Ascending aorta (tissue), 2 donors: ENCODE data around the gene MC2R. TPM values are rescaled to one million over a fixed set of nuclear protein-coding genes. Genes with fewer than 3 reads are reported as not detected.

Experiments used
- DNase-seq, 2 donors: peaks; one replicate each; pipeline ENCODE4 v3.0.0-alpha.2; 2019; ENCODE audit warnings: low spot score in 2 of 2
- H3K27ac ChIP-seq, 2 donors: fragments of 200-600 bp; sonication (generic); one replicate each; pipeline ENCODE4 v1.5.1; 2016 to 2017; ENCODE audit warnings: mild to moderate bottlenecking in 1 of 2
- H3K27me3 ChIP-seq: fragments of 200-600 bp; sonication (generic); one replicate; pipeline ENCODE4 v1.5.1; 2017
- H3K36me3 ChIP-seq, 2 donors: fragments of 200-600 bp; sonication (generic); one replicate each; pipeline ENCODE4 v1.5.1; 2016
- H3K4me1 ChIP-seq, 2 donors: fragments of 200-600 bp; sonication (generic); one replicate each; pipeline ENCODE4 v1.5.1; 2016 to 2017; ENCODE audit warnings: mild to moderate bottlenecking in 1 of 2
- H3K4me3 ChIP-seq, 2 donors: fragments of 200-600 bp; sonication (generic); one replicate each; pipeline ENCODE4 v1.5.1; 2016 to 2017; ENCODE audit warnings: mild to moderate bottlenecking in 1 of 2
- H3K9me3 ChIP-seq, 2 donors: fragments of 200-600 bp; sonication (generic); one replicate each; pipeline ENCODE4 v1.5.1; 2016
- intact Hi-C: fragments of 100-400 bp; cut with DNase I; formaldehyde crosslinking; loops from one replicate; pipeline ENCODE4 v1.15.1; 2023
- total RNA-seq: library from RNA; depleted of rRNA; stranded (reverse); fragments of >200 nt; gene quantifications from one replicate; pipeline ENCODE4 v1.1.0, GENCODE V29; 2016
- TF ChIP-seq, protein P1 (sequence below), 3 experiments: fragments of 200-600 bp in 2 of 3; fragments of 450-650 bp in 1 of 3; sonication (generic) in 2 of 3; IDR thresholded peaks; one replicate each; pipeline ENCODE4 v1.5.1; 2016 to 2019; ENCODE audit warnings: antibody characterized with exemption in 3 of 3, mild to moderate bottlenecking in 1 of 3, moderate library complexity in 1 of 3

MC2R gene
- total RNA-seq, 1 donor from 2014 or later, result not detected

DNA sequence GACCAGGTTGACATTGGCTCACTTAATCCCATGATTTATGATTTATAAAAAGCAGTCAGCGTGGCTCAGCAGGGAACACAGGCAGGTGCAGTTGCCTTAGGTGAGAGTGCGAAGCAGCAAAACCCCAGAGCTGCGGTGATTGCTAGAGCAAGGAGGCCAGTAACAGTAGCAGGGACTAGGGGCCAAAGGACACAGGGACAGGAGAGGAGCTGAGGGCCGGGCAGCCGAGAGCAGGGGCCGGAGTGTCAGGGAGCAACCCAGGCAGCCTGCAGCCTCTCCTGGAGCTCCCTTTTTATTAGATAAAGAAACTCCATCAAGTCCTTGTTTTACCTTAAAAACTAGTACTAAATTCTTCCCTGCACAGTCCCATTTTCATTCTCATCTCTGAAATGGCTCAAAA, 4.3 kb downstream of the MC2R start:
- Histone ChIP-seq H3K4me1 (no peaks in the 10 kb centered on the region), H3K4me3 (no peak overlapping the region), H3K36me3 (no peaks in the 10 kb centered on the region), H3K27me3 (no peaks in the 10 kb centered on the region), H3K27ac (no peak overlapping the region), H3K9me3 (no peaks in the 10 kb centered on the region)
- intact Hi-C loops, result no loop called here
- no peak for DNase-seq
- TF ChIP-seq, protein P1, sequence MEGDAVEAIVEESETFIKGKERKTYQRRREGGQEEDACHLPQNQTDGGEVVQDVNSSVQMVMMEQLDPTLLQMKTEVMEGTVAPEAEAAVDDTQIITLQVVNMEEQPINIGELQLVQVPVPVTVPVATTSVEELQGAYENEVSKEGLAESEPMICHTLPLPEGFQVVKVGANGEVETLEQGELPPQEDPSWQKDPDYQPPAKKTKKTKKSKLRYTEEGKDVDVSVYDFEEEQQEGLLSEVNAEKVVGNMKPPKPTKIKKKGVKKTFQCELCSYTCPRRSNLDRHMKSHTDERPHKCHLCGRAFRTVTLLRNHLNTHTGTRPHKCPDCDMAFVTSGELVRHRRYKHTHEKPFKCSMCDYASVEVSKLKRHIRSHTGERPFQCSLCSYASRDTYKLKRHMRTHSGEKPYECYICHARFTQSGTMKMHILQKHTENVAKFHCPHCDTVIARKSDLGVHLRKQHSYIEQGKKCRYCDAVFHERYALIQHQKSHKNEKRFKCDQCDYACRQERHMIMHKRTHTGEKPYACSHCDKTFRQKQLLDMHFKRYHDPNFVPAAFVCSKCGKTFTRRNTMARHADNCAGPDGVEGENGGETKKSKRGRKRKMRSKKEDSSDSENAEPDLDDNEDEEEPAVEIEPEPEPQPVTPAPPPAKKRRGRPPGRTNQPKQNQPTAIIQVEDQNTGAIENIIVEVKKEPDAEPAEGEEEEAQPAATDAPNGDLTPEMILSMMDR (IDR thresholded peaks at IDR 0.05), result no peak

DNA sequence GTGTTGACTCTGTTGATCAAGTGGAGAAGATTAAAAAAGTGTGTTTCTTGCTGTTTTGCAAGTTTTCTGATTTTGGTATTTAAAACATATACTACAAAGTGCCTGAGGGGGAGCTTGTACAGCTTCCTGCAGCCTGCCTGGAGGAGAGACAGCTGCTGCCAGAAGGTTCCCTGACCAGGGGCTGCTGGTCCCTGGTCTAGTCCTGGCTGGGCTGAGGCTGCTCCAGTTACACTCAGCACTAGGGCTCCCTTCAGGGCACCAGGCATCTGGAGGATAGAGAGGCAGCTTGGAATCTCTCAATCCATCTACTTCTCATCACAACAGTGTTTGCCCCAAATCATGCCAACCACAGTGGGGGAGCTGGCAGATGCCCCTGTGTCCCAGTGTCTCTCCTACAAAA, 4.8 kb downstream of the MC2R start:
- Histone ChIP-seq H3K27me3 (no peaks in the 10 kb centered on the region), H3K36me3 (no peaks in the 10 kb centered on the region), H3K27ac (no peak overlapping the region), H3K4me3 (no peak overlapping the region), H3K9me3 (no peaks in the 10 kb centered on the region), H3K4me1 (no peaks in the 10 kb centered on the region)
- TF ChIP-seq, protein P1 (IDR thresholded peaks at IDR 0.05), result no peak
- DNase-seq, result no peak
- intact Hi-C loops, result no loop called here

DNA sequence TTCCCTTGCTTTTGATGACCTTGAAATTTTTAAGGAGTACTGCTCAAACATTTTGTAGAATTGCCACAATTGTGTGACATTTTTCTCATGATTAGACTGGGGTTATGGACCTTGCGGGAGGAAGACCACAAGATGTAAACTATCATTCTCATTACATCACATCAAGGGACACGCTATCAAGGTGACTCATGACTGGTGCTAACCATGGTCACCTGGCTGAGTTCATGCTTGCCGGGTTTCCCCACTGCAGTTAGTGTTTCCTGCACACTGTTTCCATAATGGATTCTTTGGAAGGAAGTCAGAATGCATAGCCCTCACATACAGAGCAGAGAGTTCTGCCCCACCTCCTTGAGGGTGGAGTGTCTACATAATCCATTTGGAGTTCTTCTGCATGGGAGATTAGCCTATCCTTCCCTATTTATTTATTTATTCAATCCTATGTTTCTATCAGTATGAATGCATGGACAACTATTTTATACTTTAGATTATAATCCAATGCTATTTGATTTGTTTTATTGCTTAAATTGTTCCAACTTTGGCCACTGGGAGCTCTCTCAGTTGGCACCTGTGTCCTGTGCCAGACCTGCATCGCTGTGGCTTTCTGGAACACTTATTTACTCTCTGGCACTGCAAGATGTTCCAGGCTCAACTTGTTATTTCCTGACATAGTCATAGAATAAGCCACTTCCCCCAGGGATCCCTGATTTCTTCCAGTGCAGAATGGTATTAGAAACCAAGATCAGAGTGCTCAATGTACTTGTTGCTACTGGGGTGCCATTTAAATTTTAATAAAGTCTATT, 6.0 kb downstream of the MC2R start:
- H3K27me3 ChIP-seq, result no peaks in the 10 kb centered on the region
- TF ChIP-seq, protein P1 (IDR thresholded peaks at IDR 0.05), result no peak
- no peak for DNase-seq
- no peaks in the 10 kb centered on the region for H3K9me3 ChIP-seq
- intact Hi-C loops, result no loop called here
- no peak overlapping the region for H3K4me3 ChIP-seq
- H3K36me3 ChIP-seq, result no peaks in the 10 kb centered on the region
- H3K27ac ChIP-seq, result no peak overlapping the region
- no peaks in the 10 kb centered on the region for H3K4me1 ChIP-seq

DNA sequence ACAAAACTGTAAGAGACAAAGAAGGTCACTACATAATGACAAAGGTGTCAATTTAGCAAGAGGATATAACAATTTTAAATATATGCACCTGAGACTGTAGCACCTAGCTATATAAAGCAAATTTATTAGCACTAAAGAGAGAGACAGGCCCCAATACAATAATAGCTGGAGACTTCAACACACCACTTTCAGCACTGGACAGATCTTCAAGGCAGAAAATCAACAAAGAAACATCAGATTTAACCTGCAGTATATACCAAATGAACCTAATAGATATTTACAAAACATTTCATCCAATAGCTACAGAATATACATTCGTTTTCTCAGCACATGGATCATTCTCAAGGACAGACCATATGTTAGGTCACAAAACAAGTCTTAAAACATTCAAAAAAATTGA, 14.7 kb downstream of the MC2R start:
- TF ChIP-seq, protein P1 (IDR thresholded peaks at IDR 0.05), result no peak
- H3K36me3 ChIP-seq, result no peaks in the 10 kb centered on the region
- H3K4me3 ChIP-seq, result no peak overlapping the region
- no peaks in the 10 kb centered on the region for H3K4me1 ChIP-seq
- no peak overlapping the region for H3K27ac ChIP-seq
- no peaks in the 10 kb centered on the region for H3K27me3 ChIP-seq
- H3K9me3 ChIP-seq, result no peaks in the 10 kb centered on the region
- DNase-seq, result no peak
- intact Hi-C loops, result no loop called here

DNA sequence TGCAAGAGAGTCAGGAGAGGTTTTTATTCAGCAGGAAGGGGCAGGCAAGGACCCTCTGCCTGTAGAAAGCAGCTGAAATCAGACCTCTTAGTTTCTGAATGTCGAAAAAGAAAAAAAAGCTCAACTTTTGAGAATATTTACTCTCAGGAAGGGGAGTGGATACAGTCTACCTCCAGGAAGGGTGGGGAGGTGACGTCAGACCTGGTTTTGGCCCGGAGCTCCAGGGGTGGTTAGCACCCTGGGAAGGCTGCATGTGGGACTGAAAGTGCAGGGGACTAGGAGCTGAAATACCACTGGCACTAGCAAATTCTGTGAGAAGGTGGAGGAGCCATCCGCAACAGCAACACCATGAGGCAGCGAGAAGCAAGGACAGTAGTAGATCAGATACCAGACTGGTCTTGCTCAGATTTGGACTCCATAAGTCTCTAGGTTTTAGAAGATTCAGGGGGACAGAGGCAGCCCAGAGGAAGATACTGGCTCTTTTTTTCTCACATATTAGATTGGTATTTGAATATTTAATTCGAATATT, 19.8 kb downstream of the MC2R start:
- no peak overlapping the region for H3K27ac ChIP-seq
- H3K4me1 ChIP-seq, result no peaks in the 10 kb centered on the region
- intact Hi-C loops, result no loop called here
- TF ChIP-seq, protein P1 (IDR thresholded peaks at IDR 0.05), result no peak
- no peak for DNase-seq
- no peaks in the 10 kb centered on the region for H3K9me3 ChIP-seq
- H3K27me3 ChIP-seq, result no peaks in the 10 kb centered on the region
- H3K36me3 ChIP-seq, result no peaks in the 10 kb centered on the region
- no peak overlapping the region for H3K4me3 ChIP-seq
